ENCODE data around the gene ZNF598.
"Not testable (repeated sequence)": the region's sequence is repeated elsewhere in the genome, so short reads cannot be mapped to it uniquely, and the experiment has no call there.

ZNF598 gene

GRCh38 chr16:2037115-2037514 is 27.5 kb upstream of the ZNF598 start:
- TF ChIP-seq POLR2A (IDR thresholded peaks at IDR 0.05; ENCODE audit: low read length) (no peak), GATA1 (IDR thresholded peaks at IDR 0.05; ENCODE audit: low read depth, low read length) (no peak)
- DNase-seq: no peak

DNA sequence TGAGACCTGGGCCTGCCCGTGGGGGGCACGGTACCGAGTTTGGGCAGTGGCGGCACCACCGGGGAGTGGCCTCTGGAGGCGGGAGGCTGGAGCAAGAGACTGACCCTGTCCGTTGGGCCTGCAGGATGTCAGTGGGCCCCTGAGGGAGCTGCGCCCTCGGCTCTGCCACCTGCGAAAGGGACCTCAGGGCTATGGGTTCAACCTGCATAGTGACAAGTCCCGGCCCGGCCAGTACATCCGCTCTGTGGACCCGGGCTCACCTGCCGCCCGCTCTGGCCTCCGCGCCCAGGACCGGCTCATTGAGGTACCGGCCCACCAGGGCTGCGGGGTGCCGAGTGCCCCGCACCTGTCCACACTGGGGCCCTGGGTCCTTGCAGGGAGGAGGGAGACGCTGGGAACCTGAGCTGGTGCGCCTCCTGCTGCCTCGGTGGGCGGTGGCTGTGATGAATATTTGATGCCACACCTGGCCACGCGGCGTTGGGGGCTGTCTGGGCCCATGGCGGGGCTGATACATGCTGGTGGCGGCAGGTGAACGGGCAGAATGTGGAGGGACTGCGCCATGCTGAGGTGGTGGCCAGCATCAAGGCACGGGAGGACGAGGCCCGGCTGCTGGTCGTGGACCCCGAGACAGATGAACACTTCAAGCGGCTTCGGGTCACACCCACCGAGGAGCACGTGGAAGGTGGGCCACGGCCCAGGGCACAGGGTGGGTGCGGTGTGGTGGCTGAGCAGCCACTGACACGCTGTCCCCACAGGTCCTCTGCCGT is 26.8 kb upstream of the ZNF598 start:
- no peak for TF ChIP-seq POLR2A (IDR thresholded peaks at IDR 0.05; ENCODE audit: low read length)
- DNase-seq: no peak

DNA sequence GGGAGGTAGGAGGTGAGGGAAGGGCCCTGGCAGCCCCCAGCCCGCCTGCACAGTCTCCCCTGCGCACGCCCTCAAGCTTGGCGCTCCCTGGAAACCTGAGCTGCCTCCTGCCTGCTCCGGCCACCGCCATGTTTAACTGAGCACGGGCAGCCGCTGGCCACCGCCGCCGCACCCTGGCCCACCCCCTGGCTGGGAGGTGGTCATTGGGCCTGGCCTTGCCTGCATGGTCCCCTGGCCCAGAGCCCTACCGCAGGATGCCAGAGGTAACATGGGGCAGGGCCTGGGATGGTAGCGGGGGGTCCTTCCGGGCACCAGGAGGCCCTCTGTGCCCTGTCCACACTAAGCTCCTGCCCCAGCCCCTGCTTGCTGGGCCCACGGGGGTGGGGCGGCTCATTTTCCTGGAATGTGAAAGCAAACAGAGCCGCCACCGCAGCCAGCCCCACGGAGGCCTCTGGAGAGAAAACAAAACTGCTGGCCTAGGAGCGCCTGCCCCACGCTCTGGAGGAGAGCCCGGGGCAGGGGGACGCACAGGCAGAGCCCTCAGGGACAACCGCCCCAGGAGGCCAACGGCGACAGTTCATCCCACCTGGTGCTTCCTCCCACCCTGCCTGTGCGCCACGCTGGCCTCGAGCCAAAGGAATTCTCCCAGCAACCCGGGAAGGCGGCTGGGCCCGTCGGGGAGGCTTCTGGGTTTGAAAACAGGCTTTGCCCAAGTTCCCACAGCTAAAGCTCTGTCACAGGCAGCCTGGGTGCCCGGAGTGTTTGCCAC is 26.0 kb upstream of the ZNF598 start:
- TF ChIP-seq POLR2A (IDR thresholded peaks at IDR 0.05; ENCODE audit: low read length): no peak
- no peak for TF ChIP-seq GATA1 (IDR thresholded peaks at IDR 0.05; ENCODE audit: low read depth, low read length)
- no peak for DNase-seq

DNA sequence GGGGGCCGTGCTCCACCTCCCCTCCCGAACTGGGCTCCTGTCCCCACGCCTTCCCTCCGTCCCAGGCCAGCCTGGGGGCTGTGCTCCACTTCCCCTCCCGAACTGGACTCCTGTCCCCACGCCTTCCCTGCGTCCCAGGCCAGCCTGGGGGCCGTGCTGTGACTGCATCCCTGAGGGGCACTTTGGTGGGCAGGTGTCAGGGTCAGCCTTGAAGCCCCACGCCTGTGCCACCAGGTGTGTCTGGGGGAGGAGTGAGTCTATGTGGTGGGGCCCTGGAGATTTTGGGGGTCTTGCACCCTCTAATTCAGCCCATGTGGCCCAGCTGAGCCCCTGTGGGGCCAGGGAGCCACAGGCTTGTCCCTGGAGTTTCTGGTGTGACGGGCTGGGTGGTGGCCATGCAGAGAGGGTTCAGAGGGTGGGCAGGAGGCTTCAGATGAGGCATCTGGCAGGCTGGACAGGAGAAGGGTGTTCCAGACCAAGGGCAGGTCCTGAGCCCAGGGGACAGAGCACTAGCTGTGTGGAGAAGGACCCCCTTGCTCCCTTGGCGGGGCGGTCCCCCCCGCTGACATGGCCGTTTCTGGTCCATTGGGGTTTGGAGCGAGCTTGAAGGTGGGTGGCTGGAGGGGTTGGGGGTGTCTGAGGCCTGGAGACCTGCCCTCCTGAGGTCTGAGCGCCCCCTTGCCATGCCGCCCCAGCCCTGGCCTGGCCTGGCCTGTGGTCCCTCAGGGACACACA is 25.2 kb upstream of the ZNF598 start:
- TF ChIP-seq POLR2A (IDR thresholded peaks at IDR 0.05; ENCODE audit: low read length) (no peak), GATA1 (IDR thresholded peaks at IDR 0.05; ENCODE audit: low read depth, low read length) (no peak)
- no peak for DNase-seq

- not testable (repeated sequence) for DNase-seq
These were observed 24.5 kb upstream of the ZNF598 start for GRCh38 chr16:2033909-2034695.

DNA sequence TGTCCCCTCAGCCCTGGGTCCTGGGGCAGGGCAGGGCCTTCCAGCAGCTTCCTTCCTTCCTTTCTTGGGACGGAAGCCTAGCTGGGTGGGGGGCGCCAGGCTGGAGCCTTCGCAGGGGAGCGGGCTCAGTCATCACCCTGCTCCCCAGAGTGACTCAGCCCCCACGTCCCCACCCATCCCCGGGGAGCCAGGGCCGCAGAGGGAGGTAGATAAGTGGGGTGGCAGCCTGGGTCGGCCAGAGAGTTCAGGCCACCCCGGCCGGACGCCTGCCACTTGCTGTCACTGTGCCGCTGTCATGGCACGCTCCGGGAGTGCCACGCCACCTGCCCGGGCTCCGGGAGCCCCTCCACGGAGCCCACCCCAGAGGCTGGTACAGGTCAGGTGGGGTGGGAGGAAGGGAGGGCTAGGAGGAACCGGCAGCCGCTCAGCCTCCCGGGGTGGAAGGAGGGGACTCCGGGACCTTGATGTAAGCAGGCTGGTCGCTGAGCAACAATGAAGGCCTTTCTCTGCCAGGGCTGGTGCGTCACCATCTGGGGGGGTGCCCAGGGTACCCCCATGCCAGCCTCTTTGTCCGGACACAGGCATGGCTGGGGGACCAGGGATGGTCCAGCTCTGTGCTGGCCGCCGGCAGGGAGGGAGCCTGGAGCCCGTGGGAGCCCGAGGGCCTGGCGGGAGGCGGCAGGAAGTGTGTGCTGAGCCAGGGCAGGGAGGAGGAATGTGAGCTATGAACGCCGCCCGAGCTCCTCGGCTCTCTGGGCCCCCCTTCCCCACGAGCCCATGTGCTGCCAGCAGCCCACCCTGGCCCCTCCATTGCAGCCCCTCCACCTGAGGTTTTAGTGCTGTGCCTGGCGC is 23.7 kb upstream of the ZNF598 start:
- no peak for DNase-seq

DNA sequence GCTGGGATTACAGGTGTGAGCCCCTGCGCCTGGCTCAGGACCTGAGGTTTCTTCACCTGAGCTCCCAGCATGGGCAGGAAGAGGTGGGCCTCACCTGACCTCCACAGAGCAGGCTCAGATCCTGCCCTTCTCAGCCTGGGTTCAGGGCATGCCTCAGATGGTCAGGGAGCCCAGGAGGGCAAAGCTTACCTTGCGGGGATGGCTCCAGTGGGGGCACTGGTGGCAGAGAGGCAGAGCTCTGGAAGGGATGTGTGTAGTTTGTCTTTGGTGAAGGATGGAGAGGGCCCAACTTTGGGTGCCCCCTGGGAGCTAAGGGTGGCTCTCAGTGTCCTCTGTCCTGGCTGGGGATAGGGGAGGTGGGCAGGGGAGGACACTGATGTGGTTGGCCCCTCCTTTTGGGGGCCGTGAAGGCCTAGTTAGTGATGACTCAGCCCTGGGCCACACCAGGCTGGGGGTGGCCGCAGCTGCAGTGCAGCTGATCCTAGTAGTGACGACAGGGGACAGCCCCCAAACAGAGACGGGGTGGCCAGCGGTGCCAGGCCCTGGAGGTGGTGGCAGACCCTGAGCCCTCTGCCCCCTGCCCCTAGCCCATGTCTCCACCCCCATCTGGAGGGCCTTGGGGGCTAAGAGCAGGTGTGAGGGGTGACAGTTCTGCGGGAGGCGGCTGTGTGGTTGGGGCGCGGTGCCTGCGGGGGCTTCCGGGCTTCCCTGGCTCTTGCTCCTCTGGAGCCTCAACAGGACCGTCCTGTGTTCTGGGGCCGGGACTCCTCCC is 22.9 kb upstream of the ZNF598 start:
- no peak for TF ChIP-seq GATA1 (IDR thresholded peaks at IDR 0.05; ENCODE audit: low read depth, low read length)
- TF ChIP-seq POLR2A (IDR thresholded peaks at IDR 0.05; ENCODE audit: low read length): no peak
- no peak for DNase-seq

More for the DNA sequence above, 23.7 kb upstream of the ZNF598 start:
- no peak for TF ChIP-seq POLR2A (IDR thresholded peaks at IDR 0.05; ENCODE audit: low read length)
- TF ChIP-seq GATA1 (IDR thresholded peaks at IDR 0.05; ENCODE audit: low read depth, low read length): no peak

GRCh38 chr16:2031081-2031577 is 21.5 kb upstream of the ZNF598 start:
- no peak for DNase-seq
- TF ChIP-seq GATA1 (IDR thresholded peaks at IDR 0.05; ENCODE audit: low read depth, low read length) (no peak), POLR2A (IDR thresholded peaks at IDR 0.05; ENCODE audit: low read length) (no peak)

- no peak for TF ChIP-seq POLR2A (IDR thresholded peaks at IDR 0.05; ENCODE audit: low read length)
- TF ChIP-seq GATA1 (IDR thresholded peaks at IDR 0.05; ENCODE audit: low read depth, low read length): no peak
- no peak for DNase-seq
These were observed 20.4 kb upstream of the ZNF598 start for GRCh38 chr16:2030036-2030435.

DNA sequence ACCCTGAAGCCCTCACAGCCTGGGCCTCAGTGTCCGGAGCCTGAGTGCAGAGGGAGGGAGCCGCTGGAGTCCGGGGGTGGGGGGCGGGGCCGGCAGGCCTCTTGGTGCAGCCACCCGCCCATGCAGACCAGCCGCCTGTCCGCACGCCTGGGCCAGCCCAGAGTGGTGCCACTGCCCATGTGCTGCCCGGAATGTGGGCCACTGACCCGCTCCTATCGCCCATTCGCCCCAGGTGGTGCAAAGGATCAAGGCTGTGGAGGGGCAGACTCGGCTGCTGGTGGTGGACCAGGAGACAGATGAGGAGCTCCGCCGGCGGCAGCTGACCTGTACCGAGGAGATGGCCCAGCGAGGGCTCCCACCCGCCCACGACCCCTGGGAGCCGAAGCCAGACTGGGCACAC is 19.7 kb upstream of the ZNF598 start:
- no peak for DNase-seq
- TF ChIP-seq GATA1 (IDR thresholded peaks at IDR 0.05; ENCODE audit: low read depth, low read length): no peak
- no peak for TF ChIP-seq POLR2A (IDR thresholded peaks at IDR 0.05; ENCODE audit: low read length)

DNA sequence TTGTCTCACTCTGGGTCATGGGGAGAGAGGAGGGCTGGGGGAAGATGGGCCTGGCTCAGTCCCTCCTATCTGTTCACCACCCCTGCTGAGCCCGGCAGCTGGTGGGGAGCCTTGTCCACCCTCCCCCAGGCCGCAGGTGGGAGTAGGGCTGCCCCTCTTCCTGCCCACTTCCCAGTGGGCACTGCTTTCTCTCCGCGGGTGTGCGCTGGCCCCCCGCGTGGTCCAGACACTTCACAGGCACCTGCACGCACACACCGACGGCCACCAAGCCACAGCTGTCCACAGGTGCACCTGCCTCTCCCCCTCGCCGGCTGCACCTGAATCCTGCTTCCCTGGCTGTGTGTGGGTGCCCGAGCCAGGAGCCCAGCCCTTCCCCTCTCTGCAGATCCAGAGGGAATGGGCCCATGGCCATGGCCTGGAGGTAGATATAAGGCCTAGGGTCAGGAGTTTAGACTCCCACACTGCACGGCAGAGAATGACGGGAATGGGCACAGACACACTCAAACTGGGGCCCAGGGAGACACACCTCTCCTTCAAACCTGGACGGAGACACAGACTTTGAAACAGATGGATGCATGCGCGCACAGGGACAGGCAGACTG is 19.1 kb upstream of the ZNF598 start:
- TF ChIP-seq GATA1 (IDR thresholded peaks at IDR 0.05; ENCODE audit: low read depth, low read length): no peak
- TF ChIP-seq POLR2A (IDR thresholded peaks at IDR 0.05; ENCODE audit: low read length): no peak
- DNase-seq: no peak

GRCh38 chr16:2028146-2028545 is 18.5 kb upstream of the ZNF598 start:
- no peak for TF ChIP-seq POLR2A (IDR thresholded peaks at IDR 0.05; ENCODE audit: low read length)
- no peak for TF ChIP-seq GATA1 (IDR thresholded peaks at IDR 0.05; ENCODE audit: low read depth, low read length)
- DNase-seq: no peak

Measured in erythroblast (primary cell).